H1 (cell line): ENCODE data around the gene CMTR1. TPM values are rescaled to one million over a fixed set of nuclear protein-coding genes. Genes with fewer than 3 reads are reported as not detected.

Source experiments
- CREB1 ChIP-seq: IDR thresholded peaks from 2 replicates; pipeline ENCODE4 v1.6.1; 2012; ENCODE audit warnings: inconsistent platforms
- GABPA ChIP-seq: IDR thresholded peaks from 2 replicates; pipeline ENCODE4 v1.6.1; 2011; ENCODE audit warnings: mild to moderate bottlenecking, low read length, moderate library complexity, borderline replicate concordance; ENCODE audit not compliant: insufficient read depth
- POLR2AphosphoS5 ChIP-seq: IDR thresholded peaks from 2 replicates; pipeline ENCODE4 v1.6.1; 2011; ENCODE audit warnings: low read depth, low read length
- RBBP5 ChIP-seq: IDR thresholded peaks from 2 replicates; pipeline ENCODE4 v1.7.1; 2012; ENCODE audit warnings: low read depth, mild to moderate bottlenecking, inconsistent platforms, low read length, moderate library complexity, borderline replicate concordance
- SIN3A ChIP-seq, 2 experiments: IDR thresholded peaks in 1 of 2; conservative IDR thresholded peaks in 1 of 2; 2 replicates each; pipeline ENCODE4 v1.6.1; 2011 to 2012; ENCODE audit warnings: low read length in 2 of 2, improper control_type of control experiment in 1 of 2, low read depth in 1 of 2, mild to moderate bottlenecking in 1 of 2
- polyA plus RNA-seq, 7 experiments: library from polyadenylated mRNA; depleted of rRNA in 3 of 7; stranded (reverse) in 5 of 7; unstranded in 2 of 7; fragments of >200 nt in 5 of 7; fragments of 200-250 nt in 2 of 7; gene quantifications; 1 replicate in 5 of 7; 2 replicates in 1 of 7; 4 replicates in 1 of 7; pipeline versions ENCODE4 v1.2.1 to v1.2.3, GENCODE V29; 2011 to 2013; ENCODE audit warnings: missing spikeins in 2 of 7, mixed read lengths in 2 of 7
- total RNA-seq: library from RNA; stranded (reverse); fragmentation: NEBNext Ultra II Directional; extraction: Animal tissue kit (Norgen Biotek cat#: 25700); gene quantifications from 2 replicates; pipeline ENCODE4 v1.2.1, GENCODE V29; 2021

The CMTR1 gene
- total and polyA plus RNA-seq, 2 of the 8 experiments (the other 6 are each of a cell fraction or from before 2014, with no cell fraction given), result 15.2 to 33.1 TPM

- TF ChIP-seq CREB1 (no peak), POLR2AphosphoS5 (no peak), RBBP5 (no peak), GABPA (no peak), SIN3A (conservative IDR thresholded peaks at IDR 0.05 in 1 of 2, IDR thresholded peaks at IDR 0.05 in 1 of 2; ENCODE audit: low read depth in 1 of 2, low read length in 2 of 2) (no peak)
Measured at GRCh38 chr6:37459981-37460800, 27.2 kb downstream of the CMTR1 start (continued).
